A673 (cell line): ENCODE measurements around the gene STAG1. TPM values are rescaled to one million over a fixed set of nuclear protein-coding genes. Genes with fewer than 3 reads are reported as not detected.

Source experiments
- BruUV-seq: library from RNA; stranded (reverse); fragments of 400-500 nt; replicated peaks from 2 replicates; lab custom pipeline; 2021; lab: Mats Ljungman, UMichigan
- CTCF ChIA-PET: fragments of 300-600 bp; sonication (Branson Sonifier 250); formaldehyde crosslinking; loops from one replicate; lab custom pipeline; 2022; ENCODE audit warnings: antibody characterized with exemption; lab: Charles Lee
- POLR2A ChIA-PET: fragments of 300-600 bp; sonication (Branson Sonifier 250); formaldehyde crosslinking; loops from one replicate; lab custom pipeline; 2022; ENCODE audit warnings: antibody characterized with exemption; ENCODE audit not compliant: low non-redundant PET; lab: Charles Lee
- DNase-seq: peaks from one replicate; pipeline ENCODE4 v3.0.0-alpha.2; 2015; ENCODE audit warnings: low spot score
- H3K27ac ChIP-seq: fragments of 200-600 bp; sonication (generic); 2 replicates; pipeline ENCODE4 v1.5.1; 2016; ENCODE audit warnings: mixed run types, low read depth, mild to moderate bottlenecking, mixed read lengths, antibody characterized with exemption, low read length; ENCODE audit not compliant: poor library complexity, severe bottlenecking
- H3K27me3 ChIP-seq: fragments of 200-600 bp; sonication (generic); replicated peaks from 2 replicates; pipeline ENCODE4 v1.6.1; 2017; ENCODE audit warnings: mixed run types, low read depth, mild to moderate bottlenecking, mixed read lengths, antibody characterized with exemption, low read length; ENCODE audit not compliant: insufficient read depth, poor library complexity
- H3K36me3 ChIP-seq: fragments of 200-600 bp; sonication (generic); 2 replicates; pipeline ENCODE4 v1.6.1; 2016; ENCODE audit warnings: mixed run types, mild to moderate bottlenecking, mixed read lengths, antibody characterized with exemption, low read length; ENCODE audit not compliant: insufficient read depth, poor library complexity, severe bottlenecking
- H3K4me1 ChIP-seq: fragments of 200-600 bp; sonication (generic); 2 replicates; pipeline ENCODE4 v1.6.1; 2017; ENCODE audit warnings: mixed run types, mild to moderate bottlenecking, mixed read lengths, antibody characterized with exemption, low read length; ENCODE audit not compliant: insufficient read depth, poor library complexity, severe bottlenecking
- H3K4me3 ChIP-seq: fragments of 200-600 bp; sonication (generic); 2 replicates; pipeline ENCODE4 v1.5.1; 2016; ENCODE audit warnings: low read depth, mixed run types, mild to moderate bottlenecking, mixed read lengths, low read length; ENCODE audit not compliant: poor library complexity, severe bottlenecking
- H3K9me3 ChIP-seq: fragments of 200-600 bp; sonication (generic); 2 replicates; pipeline ENCODE4 v1.6.1; 2016; ENCODE audit warnings: mixed run types, low read depth, mild to moderate bottlenecking, mixed read lengths, antibody characterized with exemption, low read length; ENCODE audit not compliant: poor library complexity, severe bottlenecking
- CTCF ChIP-seq: fragments of 300-800, 200-600 bp; sonication (generic); conservative IDR thresholded peaks from 2 replicates; pipeline ENCODE4 v1.5.1; 2017; ENCODE audit warnings: low read depth, mild to moderate bottlenecking, antibody characterized with exemption, low read length, moderate library complexity, mixed read lengths
- EZH2 ChIP-seq: fragments of 200-600 bp; sonication (generic); IDR thresholded peaks from 2 replicates; pipeline ENCODE4 v1.6.1; 2017; ENCODE audit warnings: borderline replicate concordance, low read depth, mild to moderate bottlenecking, mixed read lengths, antibody characterized with exemption, low read length; ENCODE audit not compliant: poor library complexity, severe bottlenecking
- intact Hi-C: fragments of 100-400 bp; cut with micrococcal nuclease; formaldehyde crosslinking; loops from one replicate; pipeline ENCODE4 v1.10.0; 2022; ENCODE audit not compliant: unreplicated experiment
- total RNA-seq: library from RNA; stranded (reverse); gene quantifications from 2 replicates; pipeline ENCODE4 v1.2.3, GENCODE V29; 2021

The STAG1 gene
- total RNA-seq, 1 experiment from 2014 or later = 47.4 TPM

- Histone ChIP-seq H3K27me3 (no peaks in the 10 kb centered on the region), H3K9me3 (peaks cover under 1% of the 10 kb centered on the region), H3K4me3 (no peak overlapping the region), H3K4me1 (peaks cover 30% of the 10 kb centered on the region), H3K27ac (peak overlapping the region; percentile 98), H3K36me3 (no peaks in the 10 kb centered on the region)
- intact Hi-C loops = no loop called here
- no peak for DNase-seq
- ChIA-PET POLR2A (no interaction called here), CTCF (interaction anchor here (0.6 kb wide), 1 partner anchor 20 kb away, joined by 9 read pairs; no protein-coding TSS in a partner anchor)
- BruUV-seq = no TSS peak
- TF ChIP-seq CTCF = no peak
- no peak for TF ChIP-seq EZH2
These were observed 3.1 kb downstream of the STAG1 start for GRCh38 chr3:136749091-136749490.

- Histone ChIP-seq H3K9me3 (peaks cover 15% of the 10 kb centered on the region), H3K27ac (no peak overlapping the region), H3K36me3 (no peaks in the 10 kb centered on the region), H3K4me3 (no peak overlapping the region), H3K4me1 (peaks cover 22% of the 10 kb centered on the region), H3K27me3 (no peaks in the 10 kb centered on the region)
- TF ChIP-seq EZH2 (no peak), CTCF (no peak)
- no peak for DNase-seq
- intact Hi-C loops = no loop called here
- ChIA-PET POLR2A (no interaction called here), CTCF (no interaction called here)
- no TSS peak for BruUV-seq
These were observed 6.3 kb downstream of the STAG1 start for GRCh38 chr3:136745916-136746315.

- intact Hi-C loops = no loop called here
- no peak overlapping the region for H3K27ac ChIP-seq
- ChIA-PET CTCF (no interaction called here), POLR2A (no interaction called here)
- H3K9me3 ChIP-seq = peaks cover 15% of the 10 kb centered on the region
- H3K36me3 ChIP-seq = no peaks in the 10 kb centered on the region
- no TSS peak for BruUV-seq
- H3K4me1 ChIP-seq = peaks cover 5% of the 10 kb centered on the region
- H3K27me3 ChIP-seq = no peaks in the 10 kb centered on the region
- no peak for TF ChIP-seq CTCF
- TF ChIP-seq EZH2 = no peak
- no peak overlapping the region for H3K4me3 ChIP-seq
- no peak for DNase-seq
These were observed 11.1 kb downstream of the STAG1 start for GRCh38 chr3:136741063-136741462.
